CD14-positive monocyte (primary cell): Measurements from ENCODE around the gene FADS3. TPM values are rescaled to one million over a fixed set of nuclear protein-coding genes. Genes with fewer than 3 reads are reported as not detected.

ENCODE experiments used
- DNase-seq, 3 donors: peaks; one replicate each; pipeline ENCODE4 v3.0.0-alpha.2; 2011 to 2022
- H2AFZ ChIP-seq: 2 replicates; pipeline ENCODE4 v1.6.0; 2012; ENCODE audit warnings: mild to moderate bottlenecking, low read depth, low read length, inconsistent platforms; ENCODE audit not compliant: insufficient read depth, poor library complexity, severe bottlenecking
- H3K27ac ChIP-seq, 2 donors: 1 replicate in 1 of 2; 2 replicates in 1 of 2; pipeline ENCODE4 v1.5.1; 2012 to 2013; ENCODE audit warnings: low read length in 2 of 2, control low read depth in 1 of 2, inconsistent platforms in 1 of 2, low read depth in 1 of 2, mild to moderate bottlenecking in 1 of 2
- H3K27me3 ChIP-seq, 2 donors: one replicate each; pipeline versions ENCODE4 v1.6.0 to v1.6.1; 2011 to 2013; ENCODE audit warnings: low read length in 2 of 2; ENCODE audit not compliant: control insufficient read depth in 2 of 2, insufficient read depth in 2 of 2
- H3K36me3 ChIP-seq, 2 donors: replicated peaks in 1 of 2; 1 replicate in 1 of 2; 2 replicates in 1 of 2; pipeline versions ENCODE4 v1.5.1 to v1.6.1; 2012 to 2013; ENCODE audit warnings: low read length in 2 of 2, control low read depth in 1 of 2, inconsistent platforms in 1 of 2, mild to moderate bottlenecking in 1 of 2; ENCODE audit not compliant: insufficient read depth in 2 of 2, control insufficient read depth in 1 of 2
- H3K4me1 ChIP-seq, 2 donors: 1 replicate in 1 of 2; 2 replicates in 1 of 2; pipeline versions ENCODE4 v1.5.1 to v1.6.1; 2012 to 2013; ENCODE audit warnings: low read length in 2 of 2, control low read depth in 1 of 2, inconsistent platforms in 1 of 2, mild to moderate bottlenecking in 1 of 2, moderate library complexity in 1 of 2; ENCODE audit not compliant: insufficient read depth in 2 of 2, control insufficient read depth in 1 of 2
- H3K4me2 ChIP-seq: replicated peaks from 2 replicates; pipeline ENCODE3; 2012; ENCODE audit warnings: low read length, moderate library complexity, mild to moderate bottlenecking; ENCODE audit not compliant: poor library complexity, severe bottlenecking; ENCODE audit errors: extremely low read depth
- H3K4me3 ChIP-seq, 3 experiments: fragments of 200-600 bp in 1 of 3; sonication (generic) in 1 of 3; replicated peaks in 1 of 3; 1 replicate in 2 of 3; 2 replicates in 1 of 3; pipeline ENCODE4 v1.5.1; 2011 to 2013; ENCODE audit warnings: low read length in 3 of 3, mild to moderate bottlenecking in 3 of 3, control low read depth in 2 of 3, low read depth in 2 of 3, inconsistent platforms in 1 of 3, moderate library complexity in 1 of 3
- H3K79me2 ChIP-seq: 2 replicates; pipeline ENCODE4 v1.6.0; 2012; ENCODE audit warnings: mild to moderate bottlenecking, control low read depth, inconsistent platforms, low read length, moderate library complexity; ENCODE audit not compliant: insufficient read depth
- H3K9ac ChIP-seq: 2 replicates; pipeline ENCODE4 v1.6.0; 2017; ENCODE audit warnings: low read length, mild to moderate bottlenecking; ENCODE audit not compliant: insufficient read depth, poor library complexity, severe bottlenecking
- H3K9me3 ChIP-seq, 2 donors: replicated peaks in 1 of 2; 1 replicate in 1 of 2; 2 replicates in 1 of 2; pipeline versions ENCODE4 v1.5.1 to v1.6.1; 2012 to 2013; ENCODE audit warnings: low read length in 2 of 2, control low read depth in 1 of 2; ENCODE audit not compliant: control insufficient read depth in 1 of 2, insufficient read depth in 1 of 2
- H4K20me1 ChIP-seq: 2 replicates; pipeline ENCODE4 v1.6.0; 2012; ENCODE audit warnings: mild to moderate bottlenecking, low read length, control low read depth, moderate library complexity; ENCODE audit not compliant: insufficient read depth
- H3K27ac Mint-ChIP-seq, 7 donors: one replicate each; pipeline ENCODE4 v1.8.0; 2020; ENCODE audit warnings: mild to moderate bottlenecking in 7 of 7, mixed read lengths in 7 of 7, moderate library complexity in 6 of 7, inconsistent platforms in 2 of 7
- H3K27me3 Mint-ChIP-seq, 3 donors: one replicate each; pipeline ENCODE4 v1.8.0; 2021 to 2022; ENCODE audit warnings: low read depth in 3 of 3, mild to moderate bottlenecking in 3 of 3, mixed read lengths in 3 of 3, moderate library complexity in 3 of 3, inconsistent platforms in 1 of 3
- H3K36me3 Mint-ChIP-seq, 2 donors: one replicate each; pipeline ENCODE4 v1.8.0; 2020; ENCODE audit warnings: mixed read lengths in 2 of 2, inconsistent platforms in 1 of 2, mild to moderate bottlenecking in 1 of 2
- H3K4me1 Mint-ChIP-seq: one replicate; pipeline ENCODE4 v1.8.0; 2020; ENCODE audit warnings: mild to moderate bottlenecking, mixed read lengths
- H3K4me3 Mint-ChIP-seq, 2 donors: one replicate each; pipeline ENCODE4 v1.8.0; 2020; ENCODE audit warnings: mild to moderate bottlenecking in 2 of 2, mixed read lengths in 2 of 2, moderate library complexity in 1 of 2
- H3K9me3 Mint-ChIP-seq, 7 donors: one replicate each; pipeline ENCODE4 v1.8.0; 2020 to 2022; ENCODE audit warnings: mixed read lengths in 7 of 7, mild to moderate bottlenecking in 6 of 7, moderate library complexity in 6 of 7, inconsistent platforms in 2 of 7
- WGBS: methylation state at CpG from one replicate; pipeline ENCODE4 v1.1.5; 2013; ENCODE audit warnings: missing lambda C conversion rate; ENCODE audit not compliant: insufficient coverage; 5-methylcytosine and 5-hydroxymethylcytosine counted together
- intact Hi-C, 2 donors: fragments of 100-400 bp; cut with micrococcal nuclease; formaldehyde crosslinking; loops; one replicate each; pipeline versions ENCODE4 v1.15.0 to v1.15.1; 2023
- polyA plus RNA-seq, 3 donors: library from polyadenylated mRNA; depleted of rRNA in 1 of 3; unstranded in 2 of 3; stranded (reverse) in 1 of 3; fragments of 300-500 nt in 2 of 3; fragments of >200 nt in 1 of 3; fragmentation: Illumina TruSeq in 2 of 3; gene quantifications; 1 replicate in 2 of 3; 2 replicates in 1 of 3; pipeline ENCODE4 v1.2.3, GENCODE V29; 2012 to 2021
- TF ChIP-seq, protein P1 (sequence below): fragments of 200-600 bp; IDR thresholded peaks from one replicate; pipeline ENCODE4 v1.8.0; 2022; ENCODE audit warnings: antibody characterized with exemption, mild to moderate bottlenecking

The FADS3 gene
- polyA plus RNA-seq, 3 donors: 2.5 to 6.8 (median 5.8) TPM

GRCh38 chr11:61919705-61920631 is 28.6 kb upstream of the FADS3 start:
- peaks cover 51 to 53% of the 10 kb centered on the region in 2 donors for H3K4me1 ChIP-seq
- H3K27me3 Mint-ChIP-seq: peaks cover 42 to 52% (median 51%) of the 10 kb centered on the region in 3 donors
- H3K79me2 ChIP-seq: no peaks in the 10 kb centered on the region
- peaks cover 10 to 41% of the 10 kb centered on the region in 2 donors for H3K27me3 ChIP-seq
- no peak overlapping the region for H3K9ac ChIP-seq
- H3K4me3 Mint-ChIP-seq: peak overlapping the region in 1 of 2 donors; percentile 48
- H3K4me2 ChIP-seq: no peak overlapping the region
- H3K9me3 ChIP-seq: no peaks in the 10 kb centered on the region
- no peak overlapping the region for H2AFZ ChIP-seq
- H3K36me3 ChIP-seq: no peaks in the 10 kb centered on the region
- H3K4me1 Mint-ChIP-seq: peaks cover 38% of the 10 kb centered on the region
- TF ChIP-seq, protein P1, sequence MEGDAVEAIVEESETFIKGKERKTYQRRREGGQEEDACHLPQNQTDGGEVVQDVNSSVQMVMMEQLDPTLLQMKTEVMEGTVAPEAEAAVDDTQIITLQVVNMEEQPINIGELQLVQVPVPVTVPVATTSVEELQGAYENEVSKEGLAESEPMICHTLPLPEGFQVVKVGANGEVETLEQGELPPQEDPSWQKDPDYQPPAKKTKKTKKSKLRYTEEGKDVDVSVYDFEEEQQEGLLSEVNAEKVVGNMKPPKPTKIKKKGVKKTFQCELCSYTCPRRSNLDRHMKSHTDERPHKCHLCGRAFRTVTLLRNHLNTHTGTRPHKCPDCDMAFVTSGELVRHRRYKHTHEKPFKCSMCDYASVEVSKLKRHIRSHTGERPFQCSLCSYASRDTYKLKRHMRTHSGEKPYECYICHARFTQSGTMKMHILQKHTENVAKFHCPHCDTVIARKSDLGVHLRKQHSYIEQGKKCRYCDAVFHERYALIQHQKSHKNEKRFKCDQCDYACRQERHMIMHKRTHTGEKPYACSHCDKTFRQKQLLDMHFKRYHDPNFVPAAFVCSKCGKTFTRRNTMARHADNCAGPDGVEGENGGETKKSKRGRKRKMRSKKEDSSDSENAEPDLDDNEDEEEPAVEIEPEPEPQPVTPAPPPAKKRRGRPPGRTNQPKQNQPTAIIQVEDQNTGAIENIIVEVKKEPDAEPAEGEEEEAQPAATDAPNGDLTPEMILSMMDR: no peak
- H3K9me3 Mint-ChIP-seq: peaks cover 0 to 16% (median 6%) of the 10 kb centered on the region in 7 donors
- no peak overlapping the region for H3K27ac Mint-ChIP-seq
- H4K20me1 ChIP-seq: no peaks in the 10 kb centered on the region
- no peak overlapping the region for H3K27ac ChIP-seq
- H3K4me3 ChIP-seq: no peak overlapping the region
- DNase-seq: no peak
- intact Hi-C loops: no loop called here
- WGBS: 92% methylated on average over 12 of the region's 13 CpGs
- peaks cover 4 to 8% of the 10 kb centered on the region in 2 donors for H3K36me3 Mint-ChIP-seq

DNA sequence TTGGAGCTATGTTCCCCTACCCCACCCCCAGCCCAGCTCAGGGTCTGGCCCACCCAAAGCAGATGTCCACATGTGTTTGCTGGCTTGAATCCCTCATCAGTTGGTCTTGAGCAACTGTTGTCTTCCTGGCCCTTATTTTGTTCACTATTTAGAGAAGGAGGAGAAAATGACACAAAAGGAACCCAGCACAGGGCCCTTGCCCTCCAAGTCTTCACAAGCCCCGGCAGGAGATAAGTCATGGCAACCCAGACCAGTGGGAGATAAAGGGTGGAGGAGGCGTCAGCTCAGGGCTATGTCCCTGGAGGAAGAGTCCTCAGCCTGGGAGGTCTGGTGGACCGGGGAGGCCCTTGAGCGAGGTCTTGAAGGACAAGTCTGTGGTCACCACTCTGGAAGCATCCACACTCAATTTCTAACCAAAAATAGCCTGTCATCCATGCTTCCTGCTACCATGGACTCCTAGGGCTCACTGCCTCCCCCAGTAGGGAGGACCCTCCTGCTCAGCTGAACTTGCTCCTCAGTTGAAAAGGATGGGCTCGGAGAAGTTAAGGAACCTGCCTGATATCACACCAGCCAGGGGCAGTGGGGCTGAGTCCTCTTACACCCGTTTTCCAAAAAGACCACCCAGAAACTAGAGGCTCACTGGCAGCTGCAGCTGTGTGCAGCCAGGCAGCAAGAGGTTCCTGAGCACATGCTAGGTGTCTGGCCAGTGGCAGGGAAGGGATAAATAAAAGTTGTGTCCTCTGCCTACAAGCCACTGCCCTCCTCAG is 27.8 kb upstream of the FADS3 start:
- no peak overlapping the region for H3K4me3 ChIP-seq
- H3K9ac ChIP-seq: no peak overlapping the region
- H3K4me3 Mint-ChIP-seq: peak overlapping the region in 1 of 2 donors; percentile 92
- DNase-seq: no peak
- H3K79me2 ChIP-seq: no peaks in the 10 kb centered on the region
- WGBS: 94% methylated on average over 3 of the region's 6 CpGs
- no peak overlapping the region for H3K4me2 ChIP-seq
- TF ChIP-seq, protein P1: no peak
- no peak overlapping the region for H3K27ac Mint-ChIP-seq
- no peak overlapping the region for H2AFZ ChIP-seq
- H3K4me1 ChIP-seq: peaks cover 51 to 53% of the 10 kb centered on the region in 2 donors
- no peak overlapping the region for H3K27ac ChIP-seq
- no peaks in the 10 kb centered on the region for H4K20me1 ChIP-seq
- no peaks in the 10 kb centered on the region for H3K9me3 ChIP-seq
- H3K36me3 ChIP-seq: no peaks in the 10 kb centered on the region
- peaks cover 4 to 8% of the 10 kb centered on the region in 2 donors for H3K36me3 Mint-ChIP-seq
- intact Hi-C loops: no loop called here
- H3K9me3 Mint-ChIP-seq: peaks cover 0 to 16% (median 6%) of the 10 kb centered on the region in 7 donors
- peaks cover 10 to 44% of the 10 kb centered on the region in 2 donors for H3K27me3 ChIP-seq
- peaks cover 49 to 57% (median 52%) of the 10 kb centered on the region in 3 donors for H3K27me3 Mint-ChIP-seq
- peaks cover 39% of the 10 kb centered on the region for H3K4me1 Mint-ChIP-seq
